Large intestine (tissue), 3 donors: ENCODE data around the gene DSCAML1. TPM values are rescaled to one million over a fixed set of nuclear protein-coding genes. Genes with fewer than 3 reads are reported as not detected.
A peak's percentile ranks its signal among the peaks of the same experiment; 100 is the strongest.

Source experiments
- DNase-seq, 2 donors: peaks; one replicate each; pipeline versions ENCODE4 v3.0.0 to v3.0.0-alpha.2; 2013
- H3K27ac ChIP-seq: one replicate; pipeline ENCODE4 v1.5.1; 2013; ENCODE audit warnings: low read length
- H3K27me3 ChIP-seq: 2 replicates; pipeline ENCODE4 v1.6.1; 2013; ENCODE audit warnings: low read length; ENCODE audit not compliant: control insufficient read depth, insufficient read depth
- H3K36me3 ChIP-seq: 2 replicates; pipeline ENCODE4 v1.6.1; 2013; ENCODE audit warnings: low read length; ENCODE audit not compliant: control insufficient read depth, insufficient read depth
- H3K4me1 ChIP-seq: one replicate; pipeline ENCODE4 v1.6.1; 2013; ENCODE audit warnings: low read length; ENCODE audit not compliant: control insufficient read depth, insufficient read depth
- H3K4me3 ChIP-seq: one replicate; pipeline ENCODE4 v1.5.1; 2013; ENCODE audit warnings: low read length
- H3K9me3 ChIP-seq: one replicate; pipeline ENCODE4 v1.6.1; 2013; ENCODE audit warnings: mild to moderate bottlenecking, low read depth, low read length, moderate library complexity; ENCODE audit not compliant: control insufficient read depth
- WGBS: methylation state at CpG from one replicate; pipeline ENCODE4 v1.1.5; 2013; ENCODE audit warnings: low lambda C conversion rate; ENCODE audit not compliant: insufficient coverage; 5-methylcytosine and 5-hydroxymethylcytosine counted together
- polyA plus RNA-seq: library from polyadenylated mRNA; unstranded; fragments of 120-200 nt; gene quantifications from one replicate; pipeline ENCODE4 v1.2.1, GENCODE V29; 2013

Gene DSCAML1
- polyA plus RNA-seq, 1 donor, result 1.6 TPM

DNA sequence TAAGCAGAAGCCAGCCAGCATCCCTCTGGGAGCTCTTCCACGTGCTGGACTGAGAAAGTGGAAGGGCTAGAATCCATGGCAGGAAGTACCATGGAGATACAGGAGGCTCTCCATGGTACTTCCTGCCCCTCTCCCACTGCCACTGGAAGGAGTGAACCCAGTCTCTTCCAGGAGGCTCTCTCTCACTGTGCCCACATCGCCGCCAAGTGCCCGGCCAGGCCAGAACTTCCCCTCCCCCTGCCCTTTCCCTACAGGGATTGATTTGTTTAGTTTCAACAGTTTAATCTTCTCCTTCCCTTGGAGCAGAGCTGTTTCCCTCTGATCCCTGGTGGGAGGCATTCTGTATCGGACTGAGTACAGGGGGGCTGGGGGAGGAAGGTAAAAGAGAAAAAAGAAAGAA, 133.6 kb downstream of the DSCAML1 start:
- no peak overlapping the region for H3K4me3 ChIP-seq
- no CpG with 5 or more reads among the region's 5 CpGs for WGBS
- H3K27ac ChIP-seq, result no peak overlapping the region
- peaks cover 28% of the 10 kb centered on the region for H3K4me1 ChIP-seq
- no peaks in the 10 kb centered on the region for H3K36me3 ChIP-seq
- H3K27me3 ChIP-seq, result no peaks in the 10 kb centered on the region
- DNase-seq, result no peak
- H3K9me3 ChIP-seq, result no peaks in the 10 kb centered on the region

DNA sequence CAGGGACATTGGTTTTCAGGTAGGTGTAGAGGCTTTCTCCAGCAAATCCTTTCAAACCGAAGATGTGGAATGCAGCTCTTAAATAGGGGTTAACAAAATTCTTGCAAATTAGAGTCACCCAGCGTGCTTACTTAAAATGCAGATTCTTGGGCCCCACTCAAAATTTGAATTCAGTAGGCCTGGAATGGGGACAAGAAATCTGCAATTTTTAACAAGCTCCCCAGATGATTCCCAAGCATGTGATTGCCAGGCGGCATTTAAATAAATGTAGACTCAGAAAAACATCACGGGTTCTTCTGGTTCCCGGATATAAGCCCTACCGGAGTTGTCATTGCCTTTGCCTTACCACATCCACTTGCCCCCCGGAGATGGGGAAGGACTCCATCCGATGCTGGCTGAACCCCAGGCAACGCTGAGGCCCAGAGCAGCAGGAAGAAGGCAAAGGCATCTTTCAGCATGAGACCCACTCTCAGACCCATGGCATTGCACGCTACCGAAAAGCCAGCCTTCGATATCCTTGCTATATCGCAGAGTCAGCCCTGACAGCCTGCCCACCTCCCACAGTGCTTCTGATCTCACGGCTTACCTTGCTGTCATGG, 134.2 kb downstream of the DSCAML1 start:
- Histone ChIP-seq H3K36me3 (no peaks in the 10 kb centered on the region), H3K4me1 (peaks cover 35% of the 10 kb centered on the region), H3K9me3 (no peaks in the 10 kb centered on the region), H3K4me3 (no peak overlapping the region), H3K27ac (no peak overlapping the region), H3K27me3 (no peaks in the 10 kb centered on the region)
- no peak for DNase-seq
- WGBS, result 100% methylated on average over 1 of the region's 14 CpGs

DNA sequence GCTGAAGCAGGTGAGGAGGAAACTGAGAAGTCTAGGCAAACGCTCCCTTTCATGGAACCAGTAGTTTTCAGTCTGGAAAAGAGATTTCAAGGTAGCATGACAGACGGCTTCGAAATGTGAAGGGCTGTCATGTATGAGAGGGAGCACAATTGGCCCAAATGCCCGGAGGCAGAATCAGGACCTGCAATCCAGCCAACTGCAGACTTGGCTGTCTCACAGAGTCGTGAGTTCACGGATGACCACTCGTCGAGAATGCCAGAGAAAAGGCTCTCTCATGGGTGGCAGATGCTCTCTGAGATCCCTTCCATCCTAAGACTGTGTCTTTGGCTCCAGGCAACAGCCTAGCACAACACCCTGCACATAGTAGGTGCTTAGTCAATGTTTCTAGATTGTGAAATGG, 134.8 kb downstream of the DSCAML1 start:
- 93% methylated on average over 3 of the region's 8 CpGs for WGBS
- Histone ChIP-seq H3K27me3 (no peaks in the 10 kb centered on the region), H3K4me3 (no peak overlapping the region), H3K27ac (no peak overlapping the region), H3K9me3 (no peaks in the 10 kb centered on the region), H3K4me1 (peaks cover 37% of the 10 kb centered on the region), H3K36me3 (no peaks in the 10 kb centered on the region)
- no peak for DNase-seq

DNA sequence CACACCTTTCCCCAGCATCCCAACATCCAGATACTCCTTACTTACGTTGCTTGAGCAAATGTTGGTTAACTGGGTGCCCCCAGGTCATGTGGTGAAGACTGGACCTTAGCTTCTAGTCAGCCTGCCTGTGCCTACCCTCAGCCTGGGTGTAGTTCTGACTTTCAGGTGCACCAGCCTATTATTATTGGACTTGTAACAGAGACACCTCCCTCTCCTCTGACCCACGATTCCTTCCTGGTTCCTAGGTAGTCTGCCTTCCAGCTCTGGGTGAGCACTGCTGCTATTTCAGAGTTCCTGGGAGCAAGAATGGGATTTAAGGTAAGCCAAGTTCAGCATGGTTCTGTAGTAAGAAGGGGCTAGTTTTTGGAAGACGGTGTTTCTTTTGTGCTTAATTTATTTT, 138.2 kb downstream of the DSCAML1 start:
- peak; percentile 76 to 78 for DNase-seq
- Histone ChIP-seq H3K27ac (peak overlapping the region; percentile 81), H3K4me3 (no peak overlapping the region), H3K4me1 (peaks cover 23% of the 10 kb centered on the region), H3K27me3 (no peaks in the 10 kb centered on the region), H3K9me3 (no peaks in the 10 kb centered on the region), H3K36me3 (no peaks in the 10 kb centered on the region)
- no CpG with 5 or more reads among the region's 3 CpGs for WGBS

DNA sequence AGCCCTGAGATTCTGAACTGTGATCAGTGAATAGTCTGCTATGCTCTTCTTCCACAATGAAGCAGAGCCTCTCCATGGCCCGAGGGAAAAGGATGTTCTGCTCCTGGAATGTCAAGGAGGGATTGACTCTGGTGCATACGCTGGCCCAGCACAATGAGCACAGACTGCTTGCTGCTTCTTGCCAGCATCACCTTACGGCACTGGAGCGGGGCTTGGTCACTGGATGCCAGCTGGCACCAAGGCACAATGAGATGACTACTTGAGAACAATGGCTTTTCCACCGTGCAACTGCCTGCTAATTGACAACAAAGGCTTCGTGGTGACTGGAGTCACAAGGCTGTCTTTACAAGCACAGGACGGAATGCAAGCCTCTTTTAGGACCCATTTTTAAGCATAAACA, 139.2 kb downstream of the DSCAML1 start:
- no peak for DNase-seq
- Histone ChIP-seq H3K9me3 (no peaks in the 10 kb centered on the region), H3K4me1 (peaks cover 24% of the 10 kb centered on the region), H3K36me3 (no peaks in the 10 kb centered on the region), H3K4me3 (no peak overlapping the region), H3K27me3 (no peaks in the 10 kb centered on the region), H3K27ac (peak overlapping the region; percentile 81)
- WGBS, result no CpG with 5 or more reads among the region's 7 CpGs

DNA sequence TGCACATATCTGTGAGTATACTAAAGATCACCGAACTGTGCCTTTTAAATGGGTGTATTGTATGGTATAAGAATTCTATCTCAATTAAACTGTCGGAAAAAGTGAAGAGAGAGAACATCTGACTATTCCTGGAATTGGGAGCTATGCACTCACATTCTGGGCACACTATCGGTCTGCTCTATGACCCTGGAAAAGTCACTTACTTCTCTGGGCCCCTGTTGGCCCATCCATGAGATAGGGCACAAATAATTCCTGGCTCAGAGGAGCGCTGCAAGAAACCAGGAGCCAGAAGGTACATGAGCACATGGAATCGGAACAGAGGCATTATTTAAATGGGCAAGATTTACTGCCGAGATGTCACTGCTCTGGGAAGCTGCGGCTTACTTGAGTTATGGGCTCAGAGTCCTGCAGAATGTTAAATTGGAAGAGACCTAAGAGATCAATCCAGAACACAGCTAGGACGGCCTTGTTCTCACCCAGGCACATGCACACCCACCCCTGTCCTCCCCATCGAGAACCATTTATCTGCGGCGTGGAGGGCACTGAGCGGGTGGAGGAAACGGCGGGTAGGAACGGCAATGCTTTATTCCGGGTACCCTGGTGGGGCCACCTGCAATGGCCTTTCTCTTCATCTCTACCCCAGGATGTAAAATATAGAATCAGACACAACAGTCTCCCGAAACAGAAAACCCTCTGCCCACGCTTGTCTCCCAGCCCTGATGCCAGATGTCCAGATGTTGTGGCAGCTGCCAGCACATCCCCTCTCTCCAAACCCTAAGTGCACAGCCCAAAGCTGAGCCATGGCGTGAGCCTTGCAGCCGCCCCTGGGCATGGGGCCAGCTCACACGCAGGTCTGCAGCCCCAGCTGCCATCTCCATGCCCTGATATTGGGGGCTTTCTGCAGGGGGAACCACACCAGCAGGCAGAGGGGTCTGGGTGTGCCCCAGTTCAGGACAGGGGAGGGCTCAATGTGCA, 142.4 kb downstream of the DSCAML1 start:
- H3K27ac ChIP-seq, result no peak overlapping the region
- peaks cover 37% of the 10 kb centered on the region for H3K4me1 ChIP-seq
- H3K9me3 ChIP-seq, result no peaks in the 10 kb centered on the region
- DNase-seq, result no peak
- H3K36me3 ChIP-seq, result no peaks in the 10 kb centered on the region
- no peak overlapping the region for H3K4me3 ChIP-seq
- H3K27me3 ChIP-seq, result no peaks in the 10 kb centered on the region
- WGBS, result no CpG with 5 or more reads among the region's 21 CpGs

DNA sequence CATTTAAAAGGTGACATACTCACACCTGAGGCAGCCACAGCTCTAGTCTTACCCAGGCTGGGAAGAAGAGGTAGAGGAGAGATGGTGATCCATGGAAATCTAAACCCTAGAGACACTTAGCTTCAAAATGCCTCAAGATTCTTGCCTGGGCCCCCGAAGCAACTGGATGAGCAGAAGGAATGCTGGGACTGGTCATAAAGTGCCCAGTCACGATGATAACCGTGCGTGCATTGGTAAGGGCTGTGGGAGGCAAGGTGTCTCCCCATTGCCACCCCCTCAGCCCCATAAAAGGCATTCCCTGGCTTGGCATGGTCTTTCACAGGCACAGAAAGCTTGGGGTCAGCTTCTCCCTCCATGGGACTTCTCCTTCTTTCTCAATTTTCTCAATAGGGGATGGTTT, 144.5 kb downstream of the DSCAML1 start:
- H3K27me3 ChIP-seq, result no peaks in the 10 kb centered on the region
- no CpG with 5 or more reads among the region's 4 CpGs for WGBS
- H3K9me3 ChIP-seq, result no peaks in the 10 kb centered on the region
- H3K4me3 ChIP-seq, result no peak overlapping the region
- peaks cover 37% of the 10 kb centered on the region for H3K4me1 ChIP-seq
- H3K27ac ChIP-seq, result no peak overlapping the region
- no peaks in the 10 kb centered on the region for H3K36me3 ChIP-seq
- peak in 1 of 2 donors; percentile 58 for DNase-seq

DNA sequence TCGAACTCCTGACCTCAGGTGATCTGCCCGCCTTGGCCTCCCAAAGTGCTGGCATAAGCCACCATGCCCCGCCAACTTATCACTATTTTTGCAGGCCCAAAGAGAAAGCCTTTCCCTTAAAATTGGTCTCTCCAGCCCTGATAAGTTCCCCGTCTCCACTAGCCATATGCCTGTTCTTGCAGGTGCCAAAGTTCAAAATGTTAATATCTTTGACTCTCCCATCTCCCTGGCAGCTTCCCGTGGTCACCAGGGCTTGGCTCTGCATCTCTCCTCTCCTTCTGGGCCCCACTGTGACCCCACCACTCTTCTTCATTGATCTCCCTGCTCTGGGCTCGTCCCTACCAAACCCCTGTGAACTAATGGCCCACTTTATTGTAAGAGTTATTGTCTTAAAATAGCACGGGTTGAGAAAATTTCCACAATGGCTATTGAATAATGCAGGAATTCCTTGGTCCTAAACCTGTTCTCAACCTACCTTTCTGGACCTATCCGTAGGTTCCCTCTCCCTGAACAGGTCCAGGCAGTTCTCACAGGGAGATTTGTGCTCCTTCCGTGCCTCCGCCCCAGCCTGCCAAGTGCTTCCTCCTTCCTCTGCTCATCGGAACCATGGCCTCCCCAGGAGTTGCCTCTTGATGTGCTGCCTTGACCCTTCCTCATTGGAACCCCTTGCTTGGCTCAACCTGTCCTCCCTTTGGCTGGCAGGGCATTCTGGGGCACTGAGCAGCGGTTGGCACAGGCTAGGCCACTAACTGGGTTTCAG, 147.5 kb downstream of the DSCAML1 start:
- WGBS, result no CpG with 5 or more reads among the region's 12 CpGs
- peak overlapping the region; percentile 59 for H3K27ac ChIP-seq

DNA sequence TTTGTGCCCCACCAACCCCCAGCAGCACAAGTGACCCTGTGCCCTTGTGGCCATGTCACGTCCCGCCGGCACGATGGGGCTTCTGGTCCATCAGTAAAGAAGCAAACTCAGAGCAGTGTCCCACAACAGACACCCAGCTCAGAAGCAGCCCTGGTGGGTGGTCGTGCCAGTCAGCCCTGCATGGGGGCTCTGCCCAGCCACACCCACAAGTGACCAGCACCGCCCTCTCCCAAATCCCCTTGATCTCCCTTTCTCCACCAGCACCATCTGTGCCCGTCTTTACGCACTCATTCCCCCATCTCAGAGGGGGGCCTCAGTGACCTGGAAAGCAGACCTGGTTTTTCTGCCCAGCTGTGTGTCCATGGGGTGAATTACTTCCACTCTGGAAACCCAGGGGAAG, 149.1 kb downstream of the DSCAML1 start:
- Histone ChIP-seq H3K27ac (no peak overlapping the region), H3K36me3 (no peaks in the 10 kb centered on the region), H3K27me3 (no peaks in the 10 kb centered on the region), H3K4me1 (peaks cover 55% of the 10 kb centered on the region), H3K4me3 (no peak overlapping the region), H3K9me3 (no peaks in the 10 kb centered on the region)
- no peak for DNase-seq
- WGBS, result no CpG with 5 or more reads among the region's 8 CpGs

More for the DNA sequence above, 147.5 kb downstream of the DSCAML1 start:
- no peak overlapping the region for H3K4me3 ChIP-seq
- no peaks in the 10 kb centered on the region for H3K36me3 ChIP-seq
- peaks cover 42% of the 10 kb centered on the region for H3K4me1 ChIP-seq
- H3K9me3 ChIP-seq, result no peaks in the 10 kb centered on the region
- peak in 1 of 2 donors; percentile 67 for DNase-seq
- H3K27me3 ChIP-seq, result no peaks in the 10 kb centered on the region

DNA sequence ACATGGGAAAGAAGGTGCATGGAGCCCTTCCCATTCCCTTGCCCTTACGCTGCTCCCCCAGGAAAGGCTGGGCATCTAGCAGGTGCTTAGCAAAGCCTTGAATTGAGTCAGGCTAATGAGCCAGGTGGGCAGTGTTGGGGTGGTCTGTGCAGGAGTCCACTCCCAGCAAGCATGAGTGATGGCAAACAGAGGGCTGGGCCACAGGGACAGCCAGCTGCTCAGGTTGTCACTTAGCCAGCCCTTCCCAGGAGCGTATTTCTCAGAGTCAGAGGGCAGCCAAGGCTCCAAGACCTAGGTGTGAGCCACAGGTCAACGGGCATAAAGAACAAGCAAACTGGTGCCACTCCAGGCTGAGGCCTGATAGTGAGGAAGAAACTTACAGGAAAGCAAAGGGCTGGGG, 149.8 kb downstream of the DSCAML1 start:
- Histone ChIP-seq H3K27ac (no peak overlapping the region), H3K4me3 (no peak overlapping the region), H3K9me3 (no peaks in the 10 kb centered on the region), H3K36me3 (no peaks in the 10 kb centered on the region), H3K27me3 (no peaks in the 10 kb centered on the region), H3K4me1 (peaks cover 55% of the 10 kb centered on the region)
- DNase-seq, result no peak
- 33% methylated on average over 1 of the region's 3 CpGs for WGBS
